DOHH2 (cell line): ENCODE data around the gene CACNA2D4.

Experiments
- EZH2phosphoT487 ChIP-seq: fragments of 200-600 bp; sonication (generic); IDR thresholded peaks from 2 replicates; pipeline ENCODE4 v1.6.1; 2017; ENCODE audit warnings: borderline replicate concordance, mild to moderate bottlenecking, antibody characterized with exemption, low read length, moderate library complexity, mixed read lengths
- TF ChIP-seq, protein P1 (sequence below): fragments of 200-600 bp; sonication (generic); IDR thresholded peaks from one replicate; pipeline ENCODE4 v1.5.1; 2014; ENCODE audit warnings: antibody characterized with exemption, mild to moderate bottlenecking, low read depth, low read length; ENCODE audit not compliant: poor library complexity, severe bottlenecking

- TF ChIP-seq EZH2phosphoT487, result no peak
- TF ChIP-seq, protein P1, sequence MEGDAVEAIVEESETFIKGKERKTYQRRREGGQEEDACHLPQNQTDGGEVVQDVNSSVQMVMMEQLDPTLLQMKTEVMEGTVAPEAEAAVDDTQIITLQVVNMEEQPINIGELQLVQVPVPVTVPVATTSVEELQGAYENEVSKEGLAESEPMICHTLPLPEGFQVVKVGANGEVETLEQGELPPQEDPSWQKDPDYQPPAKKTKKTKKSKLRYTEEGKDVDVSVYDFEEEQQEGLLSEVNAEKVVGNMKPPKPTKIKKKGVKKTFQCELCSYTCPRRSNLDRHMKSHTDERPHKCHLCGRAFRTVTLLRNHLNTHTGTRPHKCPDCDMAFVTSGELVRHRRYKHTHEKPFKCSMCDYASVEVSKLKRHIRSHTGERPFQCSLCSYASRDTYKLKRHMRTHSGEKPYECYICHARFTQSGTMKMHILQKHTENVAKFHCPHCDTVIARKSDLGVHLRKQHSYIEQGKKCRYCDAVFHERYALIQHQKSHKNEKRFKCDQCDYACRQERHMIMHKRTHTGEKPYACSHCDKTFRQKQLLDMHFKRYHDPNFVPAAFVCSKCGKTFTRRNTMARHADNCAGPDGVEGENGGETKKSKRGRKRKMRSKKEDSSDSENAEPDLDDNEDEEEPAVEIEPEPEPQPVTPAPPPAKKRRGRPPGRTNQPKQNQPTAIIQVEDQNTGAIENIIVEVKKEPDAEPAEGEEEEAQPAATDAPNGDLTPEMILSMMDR, result no peak
These were observed 72.6 kb downstream of the CACNA2D4 start for GRCh38 chr12:1845886-1846285.
